ENCODE results near the gene URGCP. TPM values are rescaled to one million over a fixed set of nuclear protein-coding genes. Genes with fewer than 3 reads are reported as not detected.
"Not testable (repeated sequence)": the region's sequence is repeated elsewhere in the genome, so short reads cannot be mapped to it uniquely, and the experiment has no call there.

Gene URGCP
- total and polyA plus RNA-seq, 12 donors, result 14.1 to 46.3 (median 38.6) TPM

DNA sequence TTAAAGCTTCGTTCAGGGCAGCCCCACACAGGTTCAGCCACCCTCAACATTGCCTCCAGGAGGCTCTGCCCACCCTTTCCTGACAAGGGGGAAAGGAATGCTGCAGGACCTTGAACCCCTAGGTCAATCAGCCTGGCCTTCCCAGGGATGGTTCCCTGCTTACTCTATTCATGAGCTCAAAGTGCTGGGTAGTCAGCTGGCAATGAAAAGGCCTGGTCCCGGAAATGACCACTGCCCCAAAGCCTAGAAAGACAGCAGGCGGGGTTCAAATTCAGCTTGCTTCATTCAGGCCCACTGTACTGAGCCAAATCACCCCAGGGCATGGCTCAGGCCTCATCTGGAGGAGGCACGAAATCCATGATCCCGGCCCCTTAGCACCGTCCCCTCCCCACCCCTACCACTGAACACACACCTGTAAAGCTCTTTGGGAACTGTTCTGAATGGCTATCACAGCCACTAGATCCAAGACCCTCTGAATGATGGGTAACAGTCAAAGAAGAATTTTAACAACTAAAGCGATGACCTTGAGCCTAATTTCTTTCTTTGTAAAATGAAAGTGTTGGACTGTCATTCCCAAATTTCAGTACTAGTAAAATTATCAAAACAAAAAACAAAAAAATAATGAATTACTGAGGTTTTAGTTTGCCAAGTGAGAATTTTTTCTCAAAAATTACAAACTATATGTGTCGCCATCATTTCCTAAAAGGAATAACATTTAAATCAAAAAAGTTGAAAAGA, 1.0 kb downstream of the URGCP start:
- peak overlapping the region; percentile 66 to 87 (median 76) for H3K4me3 ChIP-seq
- 34 to 35% methylated on average over 8 of the region's 8 CpGs for WGBS, 2 donors
- no peaks in the 10 kb centered on the region for H3K9me3 ChIP-seq
- H3K27me3 ChIP-seq, result no peaks in the 10 kb centered on the region
- peaks cover 14 to 51% (median 34%) of the 10 kb centered on the region in 9 donors for H3K4me1 ChIP-seq
- peaks cover 0 to 3% (median 0%) of the 10 kb centered on the region in 9 donors for H3K36me3 ChIP-seq
- H3K27ac ChIP-seq, result peak overlapping the region; percentile 87 to 95 (median 91)
- no peak for DNase-seq
- peak in 7 of 8 donors; percentile 13 to 57 (median 39) for ATAC-seq
- intact Hi-C loops (cut with DNase I), result no loop called here
- TF ChIP-seq, protein P1, sequence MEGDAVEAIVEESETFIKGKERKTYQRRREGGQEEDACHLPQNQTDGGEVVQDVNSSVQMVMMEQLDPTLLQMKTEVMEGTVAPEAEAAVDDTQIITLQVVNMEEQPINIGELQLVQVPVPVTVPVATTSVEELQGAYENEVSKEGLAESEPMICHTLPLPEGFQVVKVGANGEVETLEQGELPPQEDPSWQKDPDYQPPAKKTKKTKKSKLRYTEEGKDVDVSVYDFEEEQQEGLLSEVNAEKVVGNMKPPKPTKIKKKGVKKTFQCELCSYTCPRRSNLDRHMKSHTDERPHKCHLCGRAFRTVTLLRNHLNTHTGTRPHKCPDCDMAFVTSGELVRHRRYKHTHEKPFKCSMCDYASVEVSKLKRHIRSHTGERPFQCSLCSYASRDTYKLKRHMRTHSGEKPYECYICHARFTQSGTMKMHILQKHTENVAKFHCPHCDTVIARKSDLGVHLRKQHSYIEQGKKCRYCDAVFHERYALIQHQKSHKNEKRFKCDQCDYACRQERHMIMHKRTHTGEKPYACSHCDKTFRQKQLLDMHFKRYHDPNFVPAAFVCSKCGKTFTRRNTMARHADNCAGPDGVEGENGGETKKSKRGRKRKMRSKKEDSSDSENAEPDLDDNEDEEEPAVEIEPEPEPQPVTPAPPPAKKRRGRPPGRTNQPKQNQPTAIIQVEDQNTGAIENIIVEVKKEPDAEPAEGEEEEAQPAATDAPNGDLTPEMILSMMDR (IDR thresholded peaks at IDR 0.05), result no peak

DNA sequence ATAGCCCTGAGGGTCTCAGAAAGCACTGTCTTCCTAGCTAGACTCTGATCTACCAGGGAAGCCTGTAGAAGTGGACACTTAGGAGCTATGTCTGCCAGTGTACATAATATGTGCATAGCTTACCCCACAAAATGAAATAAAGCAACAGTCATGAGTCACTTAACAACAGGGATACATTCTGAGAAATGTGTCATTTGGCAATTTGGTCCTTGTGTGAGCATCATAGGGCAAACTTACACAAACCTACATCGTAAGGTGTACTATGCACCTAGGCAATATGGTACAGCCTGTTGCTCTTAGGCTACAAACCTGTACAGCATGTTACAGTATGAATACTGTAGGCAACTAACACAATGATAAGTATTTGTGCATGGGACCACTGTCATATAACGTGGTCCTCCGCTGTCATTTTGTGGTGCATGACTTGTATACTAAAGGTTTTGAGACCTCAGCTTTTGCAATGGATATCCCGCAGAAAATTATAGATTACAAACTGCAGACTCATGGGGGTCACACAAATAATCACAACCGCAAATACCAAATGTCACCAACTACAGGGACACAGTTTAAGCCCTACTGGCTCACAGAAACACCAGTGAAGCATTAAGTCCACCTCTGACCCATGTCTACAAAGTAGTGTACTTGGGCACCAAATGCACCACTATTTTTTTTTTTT, 1.7 kb downstream of the URGCP start:
- ATAC-seq (no peak), DNase-seq (no peak)
- TF ChIP-seq, protein P1 (IDR thresholded peaks at IDR 0.05), result no peak
- intact Hi-C loops (cut with DNase I), result no loop called here
- WGBS, 2 donors, result 93 to 95% methylated on average over 5 of the region's 5 CpGs
- H3K27ac ChIP-seq, result peak overlapping the region in 8 of 10 donors; percentile 87 to 95 (median 91)
- no peaks in the 10 kb centered on the region for H3K9me3 ChIP-seq
- no peaks in the 10 kb centered on the region for H3K27me3 ChIP-seq
- peak overlapping the region in 7 of 10 donors; percentile 73 to 87 (median 77) for H3K4me3 ChIP-seq
- H3K36me3 ChIP-seq, result peaks cover 0 to 3% (median 0%) of the 10 kb centered on the region in 9 donors
- peaks cover 14 to 51% (median 34%) of the 10 kb centered on the region in 9 donors for H3K4me1 ChIP-seq

DNA sequence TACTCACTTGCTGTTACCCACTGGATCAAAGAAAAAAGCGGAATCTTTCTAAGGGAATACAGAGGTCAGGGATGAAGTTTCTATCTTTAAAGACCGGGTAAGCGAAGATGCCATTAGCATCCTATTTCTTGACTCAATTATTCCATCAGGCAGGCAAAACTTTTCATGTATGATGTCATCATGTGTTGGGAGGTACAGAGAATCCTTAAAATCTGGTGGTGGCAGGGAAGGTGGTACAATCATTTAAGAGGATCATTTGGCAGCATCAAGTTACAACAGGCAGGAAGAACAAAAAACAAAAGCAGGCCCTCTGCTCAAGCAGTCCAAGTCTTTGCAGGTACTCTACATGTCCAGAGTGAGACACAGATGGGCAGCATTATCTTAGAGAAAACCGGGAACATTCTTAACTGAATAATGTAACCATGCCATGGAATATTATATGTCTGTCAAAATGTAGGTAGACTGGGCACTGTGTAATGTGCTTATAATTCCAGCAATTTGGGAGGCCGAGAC, 3.8 kb downstream of the URGCP start:
- peaks cover 0 to 3% (median 0%) of the 10 kb centered on the region in 9 donors for H3K36me3 ChIP-seq
- intact Hi-C loops (cut with DNase I), result no loop called here
- no peaks in the 10 kb centered on the region for H3K9me3 ChIP-seq
- TF ChIP-seq, protein P1 (IDR thresholded peaks at IDR 0.05), result no peak
- no peak overlapping the region for H3K27ac ChIP-seq
- 93% methylated on average over 5 of the region's 5 CpGs for WGBS, 2 donors
- ATAC-seq, result no peak
- H3K27me3 ChIP-seq, result no peaks in the 10 kb centered on the region
- DNase-seq, result no peak
- H3K4me1 ChIP-seq, result peaks cover 14 to 60% (median 39%) of the 10 kb centered on the region in 9 donors
- H3K4me3 ChIP-seq, result no peak overlapping the region

DNA sequence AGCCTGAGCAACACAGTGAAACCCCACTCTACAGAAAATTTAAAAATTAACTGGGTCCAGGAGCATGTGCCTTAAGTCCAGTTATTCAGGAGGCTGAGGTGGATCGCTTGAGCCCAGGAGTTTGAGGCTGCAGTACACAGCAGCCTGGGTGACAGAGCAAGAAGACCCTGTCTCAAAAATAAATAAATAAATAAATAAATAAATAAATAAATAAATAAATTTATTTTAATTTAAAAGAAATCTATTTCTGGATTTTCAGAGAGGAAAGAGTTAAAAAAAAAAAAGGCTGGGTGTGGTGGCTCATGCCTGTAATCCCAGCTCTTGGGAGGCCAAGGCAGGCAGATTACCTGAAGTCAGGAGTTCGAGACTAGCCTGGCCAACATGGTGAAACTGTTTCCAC, 7.8 kb downstream of the URGCP start:
- 94 to 96% methylated on average over 2 of the region's 2 CpGs for WGBS, 2 donors
- Histone ChIP-seq H3K4me1 (peaks cover 6 to 37% (median 26%) of the 10 kb centered on the region in 9 donors), H3K36me3 (peaks cover 0 to 13% (median 0%) of the 10 kb centered on the region in 9 donors)
- intact Hi-C loops (cut with DNase I); ATAC-seq; H3K4me3 ChIP-seq; H3K27me3 ChIP-seq; H3K9me3 ChIP-seq; DNase-seq; H3K27ac ChIP-seq: not testable (repeated sequence)

Data from heart right ventricle (tissue), 16 donors.